Stimulated activated CD8-positive, alpha-beta memory T cell treated with anti-CD3 and anti-CD28 coated beads, Interleukin-4, amount 100 ng/mL, for 24 hours (primary cell): ENCODE measurements around the gene BOD1L1.
"Not testable (repeated sequence)": the region's sequence is repeated elsewhere in the genome, so short reads cannot be mapped to it uniquely, and the experiment has no call there.

Experiments used
- DNase-seq: peaks from one replicate; pipeline ENCODE4 v3.0.0-alpha.2; 2020; ENCODE audit warnings: low read depth

BOD1L1 gene

GRCh38 chr4:13618212-13618806 lies 9.2 kb downstream of the BOD1L1 start:
- no peak for DNase-seq

DNA sequence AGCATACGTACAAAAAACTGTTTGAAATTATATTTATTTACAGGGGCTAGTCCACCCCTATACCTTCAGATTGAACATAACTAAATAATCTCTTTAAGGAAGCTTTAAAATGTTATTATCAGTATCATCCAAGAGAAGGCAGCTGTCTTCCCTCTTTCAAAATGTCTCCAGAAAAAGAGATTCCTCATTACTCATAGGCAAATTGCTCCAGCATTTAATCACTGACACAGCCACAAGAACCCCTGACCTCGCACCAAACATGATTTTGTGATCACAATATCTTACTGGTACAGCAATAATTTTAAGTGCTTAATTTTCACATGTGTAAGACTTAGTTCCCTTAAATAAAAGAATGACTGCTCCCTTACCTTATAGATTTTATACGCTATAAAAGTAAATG lies 9.7 kb downstream of the BOD1L1 start:
- DNase-seq, result no peak

DNA sequence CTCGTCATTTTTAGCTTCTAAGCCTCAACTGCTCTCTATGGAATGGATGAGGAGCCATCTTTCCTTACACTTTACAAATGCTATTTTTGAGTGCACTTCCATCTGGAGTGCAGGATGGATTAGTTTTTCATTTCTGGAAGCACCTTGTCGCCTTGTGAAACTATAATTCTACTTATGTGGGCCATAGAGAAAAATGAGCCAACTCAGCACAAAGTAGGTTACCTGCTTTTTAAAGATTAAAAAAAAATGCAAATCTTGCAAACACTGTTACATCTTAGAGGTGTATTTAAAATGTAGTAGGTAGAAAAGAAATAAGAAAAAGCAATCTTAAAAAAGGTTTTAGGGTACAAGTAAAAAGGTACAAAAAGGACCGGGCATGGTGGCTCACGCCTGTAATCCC lies 10.9 kb downstream of the BOD1L1 start:
- no peak for DNase-seq

- no peak for DNase-seq
Measured at GRCh38 chr4:13615161-13615560, 12.4 kb downstream of the BOD1L1 start.

- DNase-seq, result no peak
Measured at GRCh38 chr4:13612569-13612968, 15.0 kb downstream of the BOD1L1 start.

- no peak for DNase-seq
Measured at GRCh38 chr4:13611283-13611842, 16.2 kb downstream of the BOD1L1 start.

GRCh38 chr4:13605330-13605729 lies 22.2 kb downstream of the BOD1L1 start:
- DNase-seq, result no peak

GRCh38 chr4:13601848-13602247 lies 25.7 kb downstream of the BOD1L1 start:
- DNase-seq, result no peak

DNA sequence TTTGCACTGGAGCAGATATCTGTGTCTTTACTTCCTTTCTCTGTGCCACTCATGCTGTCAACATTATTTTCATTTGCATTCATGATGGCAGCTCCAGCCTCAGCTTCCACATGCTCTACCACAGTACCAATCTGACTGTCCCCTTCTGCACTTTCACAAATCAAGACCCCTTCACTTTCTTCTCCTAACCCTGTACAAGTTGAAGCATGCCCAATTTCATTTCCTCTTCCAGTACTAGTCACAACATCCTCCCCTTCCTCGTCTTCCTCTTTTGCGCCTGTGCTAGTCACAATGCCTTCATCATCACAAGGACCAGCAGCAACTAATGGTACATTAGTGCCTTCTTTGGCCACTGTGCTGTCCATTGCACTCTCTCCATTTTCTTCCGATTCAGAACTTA lies 26.5 kb downstream of the BOD1L1 start:
- DNase-seq, result no peak

GRCh38 chr4:13599159-13599558 lies 28.4 kb downstream of the BOD1L1 start:
- no peak for DNase-seq

DNA sequence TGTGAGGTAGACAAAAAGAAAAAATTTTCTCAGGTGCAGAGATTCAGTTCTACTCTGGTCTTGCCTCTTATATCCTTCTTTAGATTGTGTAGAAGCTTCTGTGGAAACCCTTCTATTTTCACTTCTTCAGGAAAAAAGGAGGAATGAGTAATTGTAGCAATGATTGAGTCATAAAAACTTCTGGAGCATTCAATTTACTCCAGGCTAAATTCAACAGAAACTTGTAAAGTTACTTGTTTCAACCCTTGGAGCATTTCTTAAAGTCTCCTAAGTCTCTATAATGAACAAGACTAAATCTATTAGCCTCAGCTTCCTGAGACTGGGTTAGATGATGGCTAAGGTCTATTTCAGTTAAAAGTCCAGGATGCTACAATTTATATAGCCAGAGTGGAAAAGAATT lies 29.9 kb downstream of the BOD1L1 start:
- DNase-seq, result no peak

DNA sequence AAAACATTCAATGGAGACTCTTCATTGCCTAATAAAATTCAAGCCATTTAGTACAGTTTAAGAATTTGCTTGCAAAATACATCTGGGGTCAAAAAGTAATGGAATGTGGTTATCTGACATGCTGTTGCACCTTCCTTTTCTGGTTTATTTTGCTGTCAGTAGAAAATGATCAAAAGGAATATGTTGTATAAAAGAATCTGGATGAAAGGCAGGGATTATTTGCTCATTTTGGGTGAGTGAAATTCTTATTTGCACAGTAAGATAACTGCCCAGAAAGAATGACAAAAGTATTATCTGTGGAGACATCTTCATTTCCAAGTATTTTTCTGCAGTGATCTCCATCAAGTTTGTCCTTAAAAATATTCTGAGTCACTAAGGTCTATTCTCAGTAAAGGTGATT lies 30.4 kb downstream of the BOD1L1 start:
- DNase-seq, result no peak

DNA sequence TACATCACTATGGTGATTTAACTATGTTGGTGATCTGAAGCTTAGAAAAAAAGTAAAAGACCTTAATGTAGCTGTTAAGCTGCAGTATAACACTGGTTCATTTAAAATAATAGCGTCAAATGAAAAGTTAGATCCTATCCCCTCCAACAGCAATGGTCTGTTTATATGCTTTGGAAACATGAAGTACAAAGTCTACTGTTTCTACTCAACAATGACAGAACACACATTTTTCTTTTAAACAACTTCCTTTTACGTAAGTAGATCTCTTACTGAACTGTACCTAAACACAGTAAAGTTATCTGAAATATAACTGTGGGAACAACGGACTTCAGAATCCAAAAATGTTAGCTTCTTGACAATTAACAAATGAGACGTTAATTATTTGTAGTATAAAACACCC lies 35.3 kb downstream of the BOD1L1 start:
- no peak for DNase-seq

GRCh38 chr4:13590766-13591165 lies 36.8 kb downstream of the BOD1L1 start:
- DNase-seq, result no peak

GRCh38 chr4:13588954-13589353 lies 38.6 kb downstream of the BOD1L1 start:
- no peak for DNase-seq

- no peak for DNase-seq
Measured at GRCh38 chr4:13584481-13584880, 43.0 kb downstream of the BOD1L1 start.

- no peak for DNase-seq
Measured at GRCh38 chr4:13580036-13580435, 47.5 kb downstream of the BOD1L1 start.

DNA sequence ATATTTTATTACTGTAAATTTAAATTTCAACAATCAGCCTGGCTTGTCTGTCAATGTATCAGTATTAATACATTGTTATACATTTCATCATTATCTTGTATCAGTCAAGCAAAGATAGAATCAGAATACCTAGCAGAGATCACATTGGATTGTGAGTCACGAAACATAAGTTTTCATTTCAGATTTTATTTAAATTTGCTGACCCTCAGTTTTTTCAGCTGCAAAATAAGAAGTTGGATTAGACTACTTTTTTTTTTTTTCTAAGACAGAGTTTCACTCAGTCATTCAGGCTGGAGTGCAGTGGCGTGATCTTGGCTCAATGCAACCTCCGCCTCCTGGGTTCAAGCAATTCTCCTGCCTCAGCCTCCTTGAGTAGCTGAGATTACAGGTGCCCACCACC lies 49.9 kb downstream of the BOD1L1 start:
- DNase-seq, result no peak

GRCh38 chr4:13570916-13571315 lies 56.6 kb downstream of the BOD1L1 start:
- no peak for DNase-seq

- no peak for DNase-seq
Measured at GRCh38 chr4:13567125-13567524, 60.4 kb downstream of the BOD1L1 start.

DNA sequence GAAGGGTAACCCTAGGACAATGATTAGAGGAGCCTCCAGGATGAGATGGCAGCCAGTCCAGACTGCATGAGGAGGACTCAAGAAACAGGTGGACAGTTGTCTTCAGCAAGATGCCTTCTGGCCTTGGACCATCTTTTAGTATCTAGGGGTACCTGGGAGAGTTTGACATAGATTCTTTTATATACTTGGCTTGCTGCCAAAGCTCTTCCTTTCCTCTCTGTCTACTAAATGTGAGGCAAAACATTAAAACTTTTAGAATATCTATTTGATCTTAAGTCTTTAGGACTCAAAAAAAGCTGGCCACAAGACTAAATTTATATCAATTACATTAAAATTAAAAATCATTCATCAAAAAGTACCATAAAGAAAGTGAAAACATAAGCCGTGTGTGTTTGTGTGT lies 64.6 kb downstream of the BOD1L1 start:
- DNase-seq, result no peak

GRCh38 chr4:13561673-13562072 lies 65.9 kb downstream of the BOD1L1 start:
- no peak for DNase-seq

DNA sequence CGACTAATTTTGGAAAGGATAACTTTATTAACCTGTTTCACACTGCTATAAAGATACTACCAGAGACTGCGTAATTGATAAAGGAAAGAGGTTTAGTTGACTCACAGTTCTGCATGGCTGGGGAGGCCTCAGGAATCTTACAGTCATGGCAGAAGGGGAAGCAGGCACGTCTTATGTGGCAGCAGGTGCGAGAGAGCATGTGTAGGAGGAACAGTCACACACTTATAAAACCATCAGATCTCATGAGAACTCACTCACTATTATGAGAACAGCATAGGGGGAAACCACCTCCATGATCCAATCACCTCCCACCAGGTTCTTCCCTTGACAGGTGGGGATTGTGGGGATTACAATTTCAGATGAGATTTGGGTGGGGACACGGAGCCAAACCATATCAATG lies 67.4 kb downstream of the BOD1L1 start:
- not testable (repeated sequence) for DNase-seq

DNA sequence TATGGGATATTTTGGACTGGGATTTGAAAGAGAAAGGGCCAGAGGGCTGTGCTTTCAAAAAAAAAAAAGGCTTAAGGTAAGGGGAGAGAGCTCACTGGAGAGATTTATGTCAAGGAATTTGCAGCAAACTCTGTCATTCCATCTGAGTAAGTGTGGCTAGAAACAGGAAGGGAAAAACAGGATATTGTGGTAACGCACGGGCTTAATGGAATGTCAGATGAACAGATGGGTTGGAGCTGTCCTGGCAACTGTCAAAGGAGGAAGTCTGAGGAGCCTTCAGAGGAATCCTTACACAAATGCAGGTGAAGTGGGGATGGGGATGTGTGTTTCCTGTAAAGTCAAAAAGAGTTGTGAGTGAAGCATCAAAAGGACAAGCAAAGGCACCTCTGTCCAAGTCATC lies 68.1 kb downstream of the BOD1L1 start:
- DNase-seq, result no peak

DNA sequence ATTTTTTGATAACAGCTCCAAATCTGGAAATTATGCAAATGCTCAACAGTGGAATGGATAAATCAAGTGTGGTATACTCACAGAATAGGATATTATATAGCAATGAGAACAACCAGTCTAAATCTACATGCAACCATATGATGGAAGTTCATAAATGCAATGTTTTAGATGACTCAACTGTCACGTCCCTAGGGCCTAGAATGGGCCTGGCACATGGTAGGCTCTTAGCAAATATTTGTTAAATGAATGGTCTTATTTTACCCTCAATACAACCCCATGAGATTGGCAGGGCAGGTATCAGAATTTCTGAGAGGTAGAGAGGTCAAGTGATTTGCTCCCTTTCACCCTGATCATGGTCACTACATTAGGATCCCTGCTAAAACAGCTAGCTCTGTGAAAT lies 68.6 kb downstream of the BOD1L1 start:
- no peak for DNase-seq
